Muscle layer of colon (tissue), 2 donors: ENCODE data around the gene TMED6.

Experiments
- H3K27ac ChIP-seq: one replicate; pipeline ENCODE4 v1.7.0; 2013; ENCODE audit warnings: low read depth, mild to moderate bottlenecking, low read length, moderate library complexity
- H3K27me3 ChIP-seq, 2 donors: one replicate each; pipeline ENCODE4 v1.7.0; 2013; ENCODE audit warnings: low read length in 2 of 2, mild to moderate bottlenecking in 2 of 2; ENCODE audit not compliant: insufficient read depth in 2 of 2, control insufficient read depth in 1 of 2
- H3K36me3 ChIP-seq: one replicate; pipeline ENCODE4 v1.7.0; 2013; ENCODE audit warnings: mild to moderate bottlenecking, low read length; ENCODE audit not compliant: insufficient read depth
- H3K4me1 ChIP-seq: one replicate; pipeline ENCODE4 v1.7.0; 2013; ENCODE audit warnings: mild to moderate bottlenecking, low read length; ENCODE audit not compliant: insufficient read depth
- H3K4me3 ChIP-seq, 2 donors: one replicate each; pipeline ENCODE4 v1.7.0; 2013; ENCODE audit warnings: low read length in 2 of 2, low read depth in 1 of 2, mild to moderate bottlenecking in 1 of 2, moderate library complexity in 1 of 2
- H3K9ac ChIP-seq: one replicate; pipeline ENCODE4 v1.7.0; 2013; ENCODE audit warnings: low read length
- H3K9me3 ChIP-seq: one replicate; pipeline ENCODE4 v1.7.0; 2013; ENCODE audit warnings: mild to moderate bottlenecking, low read length
- donor health status: abdominal sarcoma.
- donor health status: Adenocarcinoma of cecum.

TMED6 gene

GRCh38 chr16:69351309-69352027 is at the start of gene TMED6:
TSS of gene TMED6 (minus strand) at chr16:69351786. CDS start at chr16:69351753, 33 bp downstream.
- no peak within 1 kb of the TSS for H3K4me3 ChIP-seq
- no peaks in the 10 kb centered on the region for H3K27me3 ChIP-seq
- no peaks in the 10 kb centered on the region for H3K9me3 ChIP-seq
- no peaks in the 10 kb centered on the region for H3K4me1 ChIP-seq
- H3K9ac ChIP-seq = no peak within 1 kb of the TSS
- no peak within 1 kb of the TSS for H3K27ac ChIP-seq
- H3K36me3 ChIP-seq = peaks cover 22% of the 10 kb centered on the region

GRCh38 chr16:69399361-69399760 is 47.8 kb upstream of the TMED6 start:
- Histone ChIP-seq H3K4me1 (peaks cover 18% of the 10 kb centered on the region), H3K36me3 (no peaks in the 10 kb centered on the region), H3K4me3 (no peak overlapping the region), H3K27me3 (no peaks in the 10 kb centered on the region), H3K9me3 (no peaks in the 10 kb centered on the region), H3K27ac (no peak overlapping the region), H3K9ac (no peak overlapping the region)

GRCh38 chr16:69397821-69398521 is 46.4 kb upstream of the TMED6 start:
- Histone ChIP-seq H3K27me3 (no peaks in the 10 kb centered on the region), H3K4me3 (no peak overlapping the region), H3K27ac (no peak overlapping the region), H3K4me1 (peaks cover 11% of the 10 kb centered on the region), H3K36me3 (no peaks in the 10 kb centered on the region), H3K9ac (no peak overlapping the region), H3K9me3 (no peaks in the 10 kb centered on the region)

GRCh38 chr16:69396187-69397061 is 44.8 kb upstream of the TMED6 start:
- H3K4me1 ChIP-seq = peaks cover 11% of the 10 kb centered on the region
- peak overlapping the region; percentile 30 for H3K9ac ChIP-seq
- peak overlapping the region; percentile 85 for H3K27ac ChIP-seq
- no peaks in the 10 kb centered on the region for H3K9me3 ChIP-seq
- H3K27me3 ChIP-seq = no peaks in the 10 kb centered on the region
- no peak overlapping the region for H3K4me3 ChIP-seq
- H3K36me3 ChIP-seq = no peaks in the 10 kb centered on the region

GRCh38 chr16:69395859-69396186 is 44.2 kb upstream of the TMED6 start:
- Histone ChIP-seq H3K36me3 (no peaks in the 10 kb centered on the region), H3K9me3 (no peaks in the 10 kb centered on the region), H3K27ac (no peak overlapping the region), H3K4me1 (peaks cover 11% of the 10 kb centered on the region), H3K4me3 (no peak overlapping the region), H3K9ac (no peak overlapping the region), H3K27me3 (no peaks in the 10 kb centered on the region)

- H3K36me3 ChIP-seq = no peaks in the 10 kb centered on the region
Measured at GRCh38 chr16:69393898-69394849, 42.6 kb upstream of the TMED6 start.

GRCh38 chr16:69386596-69386995 is 35.0 kb upstream of the TMED6 start:
- H3K4me3 ChIP-seq = no peak overlapping the region
- H3K9me3 ChIP-seq = no peaks in the 10 kb centered on the region
- H3K9ac ChIP-seq = no peak overlapping the region
- peaks cover 21% of the 10 kb centered on the region for H3K36me3 ChIP-seq
- no peaks in the 10 kb centered on the region for H3K27me3 ChIP-seq
- peaks cover 14% of the 10 kb centered on the region for H3K4me1 ChIP-seq
- H3K27ac ChIP-seq = no peak overlapping the region

More at GRCh38 chr16:69393898-69394849, 42.6 kb upstream of the TMED6 start:
- H3K4me1 ChIP-seq = peaks cover 11% of the 10 kb centered on the region
- H3K27ac ChIP-seq = no peak overlapping the region
- no peak overlapping the region for H3K4me3 ChIP-seq
- no peak overlapping the region for H3K9ac ChIP-seq
- H3K9me3 ChIP-seq = no peaks in the 10 kb centered on the region
- no peaks in the 10 kb centered on the region for H3K27me3 ChIP-seq

GRCh38 chr16:69384974-69385373 is 33.4 kb upstream of the TMED6 start:
- Histone ChIP-seq H3K4me1 (peaks cover 14% of the 10 kb centered on the region), H3K4me3 (peak overlapping the region; percentile 62 to 64), H3K36me3 (peaks cover 21% of the 10 kb centered on the region), H3K27me3 (no peaks in the 10 kb centered on the region), H3K27ac (peak overlapping the region; percentile 85), H3K9ac (peak overlapping the region; percentile 81), H3K9me3 (no peaks in the 10 kb centered on the region)

GRCh38 chr16:69382421-69382820 is 30.8 kb upstream of the TMED6 start:
- H3K27ac ChIP-seq = no peak overlapping the region
- H3K4me3 ChIP-seq = no peak overlapping the region
- no peak overlapping the region for H3K9ac ChIP-seq
- H3K9me3 ChIP-seq = no peaks in the 10 kb centered on the region
- peaks cover 14% of the 10 kb centered on the region for H3K4me1 ChIP-seq
- no peaks in the 10 kb centered on the region for H3K27me3 ChIP-seq
- peaks cover 38% of the 10 kb centered on the region for H3K36me3 ChIP-seq

- Histone ChIP-seq H3K27ac (no peak overlapping the region), H3K9ac (no peak overlapping the region), H3K27me3 (no peaks in the 10 kb centered on the region), H3K9me3 (no peaks in the 10 kb centered on the region), H3K36me3 (peaks cover 38% of the 10 kb centered on the region), H3K4me3 (no peak overlapping the region), H3K4me1 (peaks cover 14% of the 10 kb centered on the region)
Measured at GRCh38 chr16:69381231-69381630, 29.6 kb upstream of the TMED6 start.
